GM12872 (cell line): Measurements from ENCODE around the gene BCAP31.

ENCODE experiments used
- TF ChIP-seq, protein P1 (sequence below): IDR thresholded peaks from 3 replicates; pipeline ENCODE4 v1.5.1; 2011; ENCODE audit warnings: low read depth, mild to moderate bottlenecking, low read length, moderate library complexity; ENCODE audit not compliant: insufficient read depth

BCAP31 gene

GRCh38 chrX:153674219-153674851 lies 49.9 kb downstream of the BCAP31 start:
- TF ChIP-seq, protein P1, sequence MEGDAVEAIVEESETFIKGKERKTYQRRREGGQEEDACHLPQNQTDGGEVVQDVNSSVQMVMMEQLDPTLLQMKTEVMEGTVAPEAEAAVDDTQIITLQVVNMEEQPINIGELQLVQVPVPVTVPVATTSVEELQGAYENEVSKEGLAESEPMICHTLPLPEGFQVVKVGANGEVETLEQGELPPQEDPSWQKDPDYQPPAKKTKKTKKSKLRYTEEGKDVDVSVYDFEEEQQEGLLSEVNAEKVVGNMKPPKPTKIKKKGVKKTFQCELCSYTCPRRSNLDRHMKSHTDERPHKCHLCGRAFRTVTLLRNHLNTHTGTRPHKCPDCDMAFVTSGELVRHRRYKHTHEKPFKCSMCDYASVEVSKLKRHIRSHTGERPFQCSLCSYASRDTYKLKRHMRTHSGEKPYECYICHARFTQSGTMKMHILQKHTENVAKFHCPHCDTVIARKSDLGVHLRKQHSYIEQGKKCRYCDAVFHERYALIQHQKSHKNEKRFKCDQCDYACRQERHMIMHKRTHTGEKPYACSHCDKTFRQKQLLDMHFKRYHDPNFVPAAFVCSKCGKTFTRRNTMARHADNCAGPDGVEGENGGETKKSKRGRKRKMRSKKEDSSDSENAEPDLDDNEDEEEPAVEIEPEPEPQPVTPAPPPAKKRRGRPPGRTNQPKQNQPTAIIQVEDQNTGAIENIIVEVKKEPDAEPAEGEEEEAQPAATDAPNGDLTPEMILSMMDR: no peak

DNA sequence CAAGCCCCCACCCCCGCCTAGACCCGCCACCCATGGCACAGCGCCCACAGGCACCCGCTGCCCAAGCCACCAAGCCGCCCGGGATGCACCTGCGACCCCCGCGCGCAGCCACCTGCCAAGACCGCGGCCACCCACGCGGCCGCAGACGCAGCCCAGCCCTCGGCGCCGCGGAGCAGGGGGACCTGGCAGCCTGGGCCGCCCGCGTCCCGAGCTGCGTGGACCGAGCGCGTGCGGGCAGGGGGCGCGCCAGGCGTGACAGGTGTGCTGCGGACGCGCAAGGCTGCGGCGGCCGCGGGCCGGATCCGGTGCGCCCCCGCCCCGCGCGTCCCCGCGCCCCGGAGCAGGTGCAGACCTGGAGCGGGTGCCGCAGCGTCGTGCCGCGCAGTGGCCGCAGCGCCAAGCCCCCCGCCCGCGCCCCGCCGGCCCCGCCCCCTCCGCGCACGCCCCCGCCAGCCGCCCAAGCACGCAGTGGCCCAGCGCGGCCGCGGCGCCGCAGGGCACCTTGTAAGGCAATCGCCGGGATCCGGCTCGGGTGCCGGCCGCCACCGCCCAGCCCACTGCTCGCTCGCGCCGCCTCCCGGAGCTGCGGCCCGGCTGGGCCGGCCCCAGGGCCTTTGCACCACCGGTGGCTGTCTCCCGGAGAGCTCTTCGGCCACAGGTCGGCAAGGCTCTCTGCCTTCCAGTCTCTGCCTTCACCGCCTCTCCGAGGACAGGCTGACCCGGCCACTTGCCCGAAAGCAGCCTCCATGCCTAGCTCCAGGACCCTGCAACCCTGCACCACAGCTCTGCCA lies 50.6 kb downstream of the BCAP31 start, which contains the start of gene PNCK:
TSS of gene PNCK (minus strand) at position 386 of the 791 bp plus-strand sequence. CDS start 737 bp downstream, outside the sequence.
- TF ChIP-seq, protein P1: no peak

DNA sequence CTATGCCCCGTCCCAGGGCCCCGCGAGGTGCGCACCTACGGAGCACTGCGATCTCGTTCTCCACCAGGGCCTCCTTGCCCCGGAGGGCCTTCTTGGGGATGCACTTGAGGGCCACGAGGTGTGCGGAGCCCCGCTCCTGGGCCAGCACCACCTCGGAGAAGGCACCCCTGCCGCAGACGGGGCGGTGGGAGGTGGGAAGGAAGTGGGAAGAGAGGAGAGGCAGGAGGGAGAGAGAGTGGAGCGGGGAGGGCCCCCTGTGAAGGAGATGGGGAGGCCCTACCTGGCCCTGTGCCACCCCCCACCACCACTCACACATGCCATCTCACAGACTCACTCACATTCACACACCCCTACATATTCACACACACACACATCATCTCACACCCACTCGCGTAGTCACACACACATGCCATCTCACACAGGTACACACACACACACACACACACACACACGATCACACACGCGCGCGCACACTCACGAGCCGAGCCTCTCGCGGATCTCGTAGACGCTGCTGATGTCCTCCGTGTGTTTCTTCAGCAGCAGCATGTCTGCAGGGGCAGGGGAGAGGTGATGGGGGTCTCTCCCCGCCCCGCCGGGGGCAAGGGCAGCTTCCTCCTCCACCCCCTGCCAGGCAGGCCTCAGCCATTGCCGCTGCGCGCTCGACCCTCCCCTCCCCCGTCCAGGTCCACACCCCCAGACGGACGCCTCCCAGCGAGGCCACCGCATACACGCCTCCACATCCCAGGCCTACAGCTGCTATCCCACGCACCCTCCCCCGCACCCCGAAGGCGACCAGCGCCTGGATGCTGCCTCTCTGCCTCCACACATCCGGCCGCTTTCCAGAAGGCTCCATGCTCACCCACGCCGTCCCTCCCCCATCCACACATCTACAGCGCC lies 51.4 kb downstream of the BCAP31 start:
- TF ChIP-seq, protein P1: no peak

DNA sequence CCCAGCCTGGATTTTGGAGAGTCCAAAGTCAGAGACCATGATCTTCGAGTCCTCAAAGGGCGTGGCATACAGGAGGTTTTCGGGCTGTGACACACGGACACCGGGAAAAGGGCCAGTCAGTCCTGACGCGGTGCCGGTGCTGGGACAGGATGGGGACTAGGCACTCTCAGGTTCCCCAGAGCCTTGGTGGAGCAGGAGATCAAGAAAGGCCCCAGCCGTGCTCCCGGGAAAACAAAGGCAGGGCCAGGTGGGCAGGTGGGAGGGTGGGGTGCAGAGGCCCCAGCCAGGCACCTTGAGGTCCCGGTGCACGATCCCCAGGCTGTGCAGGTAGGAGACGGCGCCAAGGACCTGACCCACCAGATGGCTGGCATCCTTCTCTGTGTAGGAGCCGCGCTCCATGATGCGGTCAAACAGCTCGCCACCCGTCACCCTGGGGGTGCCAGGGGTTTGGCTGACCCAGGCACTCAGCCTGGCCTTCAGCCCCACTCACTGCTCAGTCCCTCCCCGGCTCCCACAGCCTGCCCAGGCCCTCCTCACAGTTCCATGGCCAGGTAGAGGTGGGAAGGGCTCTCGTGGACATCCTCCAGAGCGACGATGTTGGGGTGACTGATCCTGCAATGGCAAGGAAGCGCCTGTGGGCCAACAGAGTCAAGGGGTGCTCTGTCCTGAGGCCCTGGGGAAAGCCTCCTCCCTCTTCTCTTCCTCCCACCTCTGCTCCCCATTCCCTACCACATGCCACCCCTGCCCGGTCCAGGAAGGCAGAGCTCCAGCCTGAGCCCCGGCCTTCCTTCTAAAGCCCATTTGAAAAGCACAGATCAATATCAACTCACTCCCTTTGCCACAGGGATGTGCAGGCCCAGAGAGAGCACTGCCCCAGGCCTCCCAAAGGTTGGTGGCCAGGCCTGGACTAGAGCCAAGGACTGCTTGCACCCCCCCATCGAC lies 52.3 kb downstream of the BCAP31 start:
- TF ChIP-seq, protein P1: no peak

DNA sequence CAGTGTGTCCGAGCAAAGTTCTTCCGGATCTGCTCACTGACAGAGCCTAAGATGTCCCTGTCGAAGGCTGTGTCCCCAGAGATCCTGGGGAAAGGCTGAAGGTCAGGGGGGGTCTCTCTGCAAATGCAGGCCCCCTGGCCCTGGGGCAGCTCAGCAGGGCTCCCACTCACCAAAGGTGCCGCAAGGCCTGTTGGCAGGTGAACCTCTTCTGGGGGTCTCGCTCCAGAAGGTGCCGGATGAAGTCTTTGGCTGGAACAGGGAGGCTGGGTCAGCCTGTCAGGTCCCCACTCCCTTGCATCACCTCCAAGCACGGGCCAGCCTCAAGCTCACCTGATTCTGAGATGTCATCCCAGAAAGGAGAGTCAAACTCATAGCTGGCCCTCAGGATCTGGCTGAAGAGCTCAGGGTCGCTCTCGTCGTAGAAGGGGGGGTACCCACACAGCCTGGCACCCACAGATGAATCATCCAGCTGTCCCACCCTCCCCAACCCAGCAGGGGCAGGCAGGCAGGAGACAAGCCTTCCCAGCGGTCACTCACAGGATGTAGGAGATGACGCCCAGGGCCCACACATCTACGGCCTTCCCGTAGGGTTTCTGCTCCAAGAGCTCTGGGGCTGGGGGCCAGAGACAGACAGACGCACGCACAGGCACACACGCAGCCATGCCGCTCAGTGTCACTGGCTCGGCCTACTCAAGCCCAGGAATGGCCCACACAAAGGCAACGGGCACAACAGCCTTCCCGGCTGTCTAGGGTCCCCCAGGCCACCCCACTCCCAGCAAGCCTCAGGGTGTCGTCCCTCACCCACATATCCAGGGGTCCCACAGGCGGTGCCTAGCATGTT lies 53.2 kb downstream of the BCAP31 start:
- TF ChIP-seq, protein P1: no peak
